Liver (tissue), 9 donors: ENCODE data around the gene C2orf69. TPM values are rescaled to one million over a fixed set of nuclear protein-coding genes. Genes with fewer than 3 reads are reported as not detected.

ENCODE experiments used
- DNase-seq: peaks from one replicate; pipeline ENCODE4 v3.0.0-alpha.2; 2017; ENCODE audit warnings: low spot score
- H3K27ac ChIP-seq, 2 donors: one replicate each; pipeline ENCODE4 v1.7.0; 2013; ENCODE audit warnings: inconsistent platforms in 2 of 2, low read length in 2 of 2, control low read depth in 1 of 2, low read depth in 1 of 2, mild to moderate bottlenecking in 1 of 2
- H3K27me3 ChIP-seq, 4 donors: one replicate each; pipeline versions ENCODE4 v1.6.1 to v1.7.0; 2013; ENCODE audit warnings: low read length in 3 of 4, inconsistent platforms in 1 of 4, mild to moderate bottlenecking in 1 of 4, moderate library complexity in 1 of 4; ENCODE audit not compliant: control insufficient read depth in 4 of 4, insufficient read depth in 4 of 4
- H3K36me3 ChIP-seq, 4 donors: one replicate each; pipeline versions ENCODE4 v1.6.1 to v1.7.0; 2013; ENCODE audit warnings: low read length in 3 of 4, mild to moderate bottlenecking in 3 of 4, low read depth in 1 of 4, moderate library complexity in 1 of 4; ENCODE audit not compliant: control insufficient read depth in 4 of 4, insufficient read depth in 3 of 4
- H3K4me1 ChIP-seq, 4 donors: one replicate each; pipeline versions ENCODE4 v1.6.1 to v1.7.0; 2013; ENCODE audit warnings: low read length in 3 of 4, mild to moderate bottlenecking in 3 of 4, moderate library complexity in 1 of 4; ENCODE audit not compliant: control insufficient read depth in 4 of 4, insufficient read depth in 4 of 4
- H3K4me3 ChIP-seq, 3 donors: one replicate each; pipeline versions ENCODE4 v1.6.1 to v1.7.0; 2013; ENCODE audit warnings: low read length in 3 of 3, control low read depth in 1 of 3, low read depth in 1 of 3, mild to moderate bottlenecking in 1 of 3
- H3K9ac ChIP-seq, 2 donors: one replicate each; pipeline ENCODE4 v1.7.0; 2013; ENCODE audit warnings: low read length in 2 of 2, mild to moderate bottlenecking in 2 of 2, moderate library complexity in 2 of 2, control low read depth in 1 of 2, low read depth in 1 of 2
- H3K9me3 ChIP-seq, 4 donors: one replicate each; pipeline versions ENCODE4 v1.6.1 to v1.7.0; 2013; ENCODE audit warnings: low read length in 3 of 4; ENCODE audit not compliant: control insufficient read depth in 4 of 4
- HNF4A ChIP-seq, 2 donors: conservative IDR thresholded peaks; 2 replicates each; pipeline ENCODE4 v1.6.1; 2016; ENCODE audit warnings: antibody characterized with exemption in 2 of 2, mild to moderate bottlenecking in 2 of 2
- HNF4G ChIP-seq: IDR thresholded peaks from 2 replicates; pipeline ENCODE4 v1.6.1; 2016; ENCODE audit warnings: antibody characterized with exemption
- MAX ChIP-seq: IDR thresholded peaks from 2 replicates; pipeline ENCODE4 v1.6.1; 2016; ENCODE audit warnings: antibody characterized with exemption
- NR2F2 ChIP-seq: IDR thresholded peaks from 2 replicates; pipeline ENCODE4 v1.6.1; 2016; ENCODE audit warnings: antibody characterized with exemption
- YY1 ChIP-seq: IDR thresholded peaks from 2 replicates; pipeline ENCODE4 v1.6.1; 2016; ENCODE audit warnings: antibody characterized with exemption, mild to moderate bottlenecking
- WGBS: extraction: QIAGEN DNeasy Blood & Tissue Kit; methylation state at CpG from one replicate; pipeline ENCODE4 v1.1.7; 2013; 5-methylcytosine and 5-hydroxymethylcytosine counted together
- polyA plus RNA-seq, 2 donors: library from polyadenylated mRNA; stranded (reverse) in 1 of 2; unstranded in 1 of 2; fragments of 200-250 nt in 1 of 2; fragments of >200 nt in 1 of 2; fragmentation: Nextera tagmentation in 1 of 2; extraction: Ambion mirVana in 1 of 2; gene quantifications; one replicate each; pipeline versions ENCODE4 v1.2.1 to v1.2.3, GENCODE V29; 2013 to 2015
- total RNA-seq, 2 donors: library from RNA; depleted of rRNA; stranded (reverse); fragments of >200 nt; gene quantifications; one replicate each; pipeline ENCODE4 v1.2.3, GENCODE V29; 2014
- TF ChIP-seq, protein P1 (sequence below): IDR thresholded peaks from 2 replicates; pipeline ENCODE4 v1.6.1; 2016; ENCODE audit warnings: antibody characterized with exemption, mild to moderate bottlenecking
- TF ChIP-seq, protein P2 (sequence below): IDR thresholded peaks from 2 replicates; pipeline ENCODE4 v1.6.1; 2016; ENCODE audit warnings: antibody characterized with exemption
- TF ChIP-seq, protein P3 (sequence below): IDR thresholded peaks from 2 replicates; pipeline ENCODE4 v1.6.1; 2016; ENCODE audit warnings: antibody characterized with exemption
- TF ChIP-seq, protein P4 (sequence below): fragments of 150-350 bp; IDR thresholded peaks from 2 replicates; pipeline ENCODE4 v1.5.1; 2017; ENCODE audit warnings: improper control_type of control experiment, low read depth, low read length; ENCODE audit not compliant: missing input control
- donor health status: healthy.
- donor health status: healthy.
- donor health status: healthy.
- donor health status: healthy.
- donor health status: healthy.

Gene C2orf69
- total and polyA plus RNA-seq, 4 donors = 4.3 to 9.1 (median 6.2) TPM

GRCh38 chr2:199901942-199902341, 9.2 kb upstream of the C2orf69 start:
- WGBS = 94% methylated on average over 4 of the region's 4 CpGs
- DNase-seq = no peak
- Histone ChIP-seq H3K4me3 (no peak overlapping the region), H3K27me3 (no peaks in the 10 kb centered on the region), H3K9me3 (no peaks in the 10 kb centered on the region), H3K36me3 (no peaks in the 10 kb centered on the region), H3K4me1 (no peaks in the 10 kb centered on the region), H3K27ac (no peak overlapping the region), H3K9ac (no peak overlapping the region)
- TF ChIP-seq, protein P1, sequence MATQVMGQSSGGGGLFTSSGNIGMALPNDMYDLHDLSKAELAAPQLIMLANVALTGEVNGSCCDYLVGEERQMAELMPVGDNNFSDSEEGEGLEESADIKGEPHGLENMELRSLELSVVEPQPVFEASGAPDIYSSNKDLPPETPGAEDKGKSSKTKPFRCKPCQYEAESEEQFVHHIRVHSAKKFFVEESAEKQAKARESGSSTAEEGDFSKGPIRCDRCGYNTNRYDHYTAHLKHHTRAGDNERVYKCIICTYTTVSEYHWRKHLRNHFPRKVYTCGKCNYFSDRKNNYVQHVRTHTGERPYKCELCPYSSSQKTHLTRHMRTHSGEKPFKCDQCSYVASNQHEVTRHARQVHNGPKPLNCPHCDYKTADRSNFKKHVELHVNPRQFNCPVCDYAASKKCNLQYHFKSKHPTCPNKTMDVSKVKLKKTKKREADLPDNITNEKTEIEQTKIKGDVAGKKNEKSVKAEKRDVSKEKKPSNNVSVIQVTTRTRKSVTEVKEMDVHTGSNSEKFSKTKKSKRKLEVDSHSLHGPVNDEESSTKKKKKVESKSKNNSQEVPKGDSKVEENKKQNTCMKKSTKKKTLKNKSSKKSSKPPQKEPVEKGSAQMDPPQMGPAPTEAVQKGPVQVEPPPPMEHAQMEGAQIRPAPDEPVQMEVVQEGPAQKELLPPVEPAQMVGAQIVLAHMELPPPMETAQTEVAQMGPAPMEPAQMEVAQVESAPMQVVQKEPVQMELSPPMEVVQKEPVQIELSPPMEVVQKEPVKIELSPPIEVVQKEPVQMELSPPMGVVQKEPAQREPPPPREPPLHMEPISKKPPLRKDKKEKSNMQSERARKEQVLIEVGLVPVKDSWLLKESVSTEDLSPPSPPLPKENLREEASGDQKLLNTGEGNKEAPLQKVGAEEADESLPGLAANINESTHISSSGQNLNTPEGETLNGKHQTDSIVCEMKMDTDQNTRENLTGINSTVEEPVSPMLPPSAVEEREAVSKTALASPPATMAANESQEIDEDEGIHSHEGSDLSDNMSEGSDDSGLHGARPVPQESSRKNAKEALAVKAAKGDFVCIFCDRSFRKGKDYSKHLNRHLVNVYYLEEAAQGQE = no peak
- no peak for TF ChIP-seq MAX

DNA sequence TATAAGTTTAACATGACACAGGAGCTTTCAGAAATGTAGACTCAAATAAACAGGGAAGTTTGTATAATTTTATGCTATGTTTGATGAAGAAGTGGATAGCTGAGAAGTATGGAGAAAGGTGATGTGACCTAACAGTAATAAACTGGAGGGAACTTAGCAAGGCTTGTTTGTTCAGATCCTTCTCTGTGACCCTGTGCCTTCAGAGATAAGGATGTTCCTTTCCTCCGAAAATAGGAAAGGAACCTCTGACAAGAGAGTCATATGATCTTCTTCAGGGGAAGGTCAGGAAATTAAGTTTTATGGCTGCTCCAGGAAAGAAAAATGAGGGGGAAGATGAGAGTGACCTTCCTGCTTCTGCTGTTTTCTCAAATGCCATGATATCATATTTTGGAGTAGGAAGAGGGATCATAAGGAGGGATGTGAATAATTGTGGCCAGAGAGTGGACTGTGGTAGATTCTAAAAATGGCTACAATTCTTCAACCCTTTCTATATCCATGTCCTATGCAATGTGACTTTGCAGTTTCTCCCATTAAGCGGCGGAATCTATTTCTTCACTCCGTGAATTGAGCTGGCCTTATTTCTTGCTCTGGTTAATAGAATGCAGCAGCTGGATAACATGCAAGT, 8.5 kb upstream of the C2orf69 start:
- Histone ChIP-seq H3K4me1 (no peaks in the 10 kb centered on the region), H3K27me3 (no peaks in the 10 kb centered on the region), H3K36me3 (no peaks in the 10 kb centered on the region), H3K27ac (no peak overlapping the region), H3K9me3 (no peaks in the 10 kb centered on the region), H3K4me3 (no peak overlapping the region), H3K9ac (no peak overlapping the region)
- DNase-seq = no peak
- 81% methylated on average over 4 of the region's 4 CpGs for WGBS
- TF ChIP-seq, protein P1 = no peak
- TF ChIP-seq NR2F2 = peak; percentile 48

GRCh38 chr2:199903111-199903510, 8.0 kb upstream of the C2orf69 start:
- Histone ChIP-seq H3K9me3 (no peaks in the 10 kb centered on the region), H3K36me3 (no peaks in the 10 kb centered on the region), H3K4me3 (no peak overlapping the region), H3K4me1 (no peaks in the 10 kb centered on the region), H3K27me3 (no peaks in the 10 kb centered on the region), H3K27ac (no peak overlapping the region), H3K9ac (no peak overlapping the region)
- DNase-seq = no peak
- WGBS = 93% methylated on average over 1 of the region's 1 CpG
- TF ChIP-seq HNF4G = no peak
- TF ChIP-seq, protein P1 = no peak
- TF ChIP-seq YY1 = no peak
- TF ChIP-seq, protein P2, sequence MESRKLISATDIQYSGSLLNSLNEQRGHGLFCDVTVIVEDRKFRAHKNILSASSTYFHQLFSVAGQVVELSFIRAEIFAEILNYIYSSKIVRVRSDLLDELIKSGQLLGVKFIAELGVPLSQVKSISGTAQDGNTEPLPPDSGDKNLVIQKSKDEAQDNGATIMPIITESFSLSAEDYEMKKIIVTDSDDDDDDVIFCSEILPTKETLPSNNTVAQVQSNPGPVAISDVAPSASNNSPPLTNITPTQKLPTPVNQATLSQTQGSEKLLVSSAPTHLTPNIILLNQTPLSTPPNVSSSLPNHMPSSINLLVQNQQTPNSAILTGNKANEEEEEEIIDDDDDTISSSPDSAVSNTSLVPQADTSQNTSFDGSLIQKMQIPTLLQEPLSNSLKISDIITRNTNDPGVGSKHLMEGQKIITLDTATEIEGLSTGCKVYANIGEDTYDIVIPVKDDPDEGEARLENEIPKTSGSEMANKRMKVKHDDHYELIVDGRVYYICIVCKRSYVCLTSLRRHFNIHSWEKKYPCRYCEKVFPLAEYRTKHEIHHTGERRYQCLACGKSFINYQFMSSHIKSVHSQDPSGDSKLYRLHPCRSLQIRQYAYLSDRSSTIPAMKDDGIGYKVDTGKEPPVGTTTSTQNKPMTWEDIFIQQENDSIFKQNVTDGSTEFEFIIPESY = no peak
- TF ChIP-seq, protein P3, sequence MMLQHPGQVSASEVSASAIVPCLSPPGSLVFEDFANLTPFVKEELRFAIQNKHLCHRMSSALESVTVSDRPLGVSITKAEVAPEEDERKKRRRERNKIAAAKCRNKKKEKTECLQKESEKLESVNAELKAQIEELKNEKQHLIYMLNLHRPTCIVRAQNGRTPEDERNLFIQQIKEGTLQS = no peak
- TF ChIP-seq HNF4A (conservative IDR thresholded peaks at IDR 0.05) = no peak
- TF ChIP-seq NR2F2 = no peak
- TF ChIP-seq, protein P4, sequence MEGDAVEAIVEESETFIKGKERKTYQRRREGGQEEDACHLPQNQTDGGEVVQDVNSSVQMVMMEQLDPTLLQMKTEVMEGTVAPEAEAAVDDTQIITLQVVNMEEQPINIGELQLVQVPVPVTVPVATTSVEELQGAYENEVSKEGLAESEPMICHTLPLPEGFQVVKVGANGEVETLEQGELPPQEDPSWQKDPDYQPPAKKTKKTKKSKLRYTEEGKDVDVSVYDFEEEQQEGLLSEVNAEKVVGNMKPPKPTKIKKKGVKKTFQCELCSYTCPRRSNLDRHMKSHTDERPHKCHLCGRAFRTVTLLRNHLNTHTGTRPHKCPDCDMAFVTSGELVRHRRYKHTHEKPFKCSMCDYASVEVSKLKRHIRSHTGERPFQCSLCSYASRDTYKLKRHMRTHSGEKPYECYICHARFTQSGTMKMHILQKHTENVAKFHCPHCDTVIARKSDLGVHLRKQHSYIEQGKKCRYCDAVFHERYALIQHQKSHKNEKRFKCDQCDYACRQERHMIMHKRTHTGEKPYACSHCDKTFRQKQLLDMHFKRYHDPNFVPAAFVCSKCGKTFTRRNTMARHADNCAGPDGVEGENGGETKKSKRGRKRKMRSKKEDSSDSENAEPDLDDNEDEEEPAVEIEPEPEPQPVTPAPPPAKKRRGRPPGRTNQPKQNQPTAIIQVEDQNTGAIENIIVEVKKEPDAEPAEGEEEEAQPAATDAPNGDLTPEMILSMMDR = no peak
